ENCODE results near the gene CCL17.

Gene CCL17

DNA sequence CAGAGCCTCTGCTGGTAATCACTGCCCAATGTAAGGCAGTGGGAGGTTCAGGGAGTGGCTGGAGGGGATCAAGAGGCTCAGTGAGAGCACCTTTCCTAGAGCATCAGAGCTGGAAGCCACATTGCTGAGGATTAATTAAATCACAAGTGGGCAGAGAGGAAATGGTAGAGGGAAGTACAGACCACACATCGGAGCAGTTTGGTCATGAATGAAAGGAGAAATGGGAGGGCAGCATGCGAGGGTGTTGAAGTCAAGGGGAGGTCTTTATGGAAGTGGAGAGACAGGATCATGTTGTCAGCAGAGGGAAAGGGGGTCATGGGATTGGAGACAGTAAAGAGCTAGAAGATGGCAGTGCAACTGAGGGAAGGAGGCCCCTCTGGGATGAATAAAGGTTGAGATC, 2.3 kb downstream of the CCL17 start:
- Mint-ChIP-seq H3K27me3 (no peaks in the 10 kb centered on the region), H3K4me3 (no peak overlapping the region), H3K27ac (no peak overlapping the region), H3K36me3 (ENCODE audit: low read depth) (no peaks in the 10 kb centered on the region), H3K9me3 (no peaks in the 10 kb centered on the region), H3K4me1 (ENCODE audit: low read depth) (peaks cover 14% of the 10 kb centered on the region)

DNA sequence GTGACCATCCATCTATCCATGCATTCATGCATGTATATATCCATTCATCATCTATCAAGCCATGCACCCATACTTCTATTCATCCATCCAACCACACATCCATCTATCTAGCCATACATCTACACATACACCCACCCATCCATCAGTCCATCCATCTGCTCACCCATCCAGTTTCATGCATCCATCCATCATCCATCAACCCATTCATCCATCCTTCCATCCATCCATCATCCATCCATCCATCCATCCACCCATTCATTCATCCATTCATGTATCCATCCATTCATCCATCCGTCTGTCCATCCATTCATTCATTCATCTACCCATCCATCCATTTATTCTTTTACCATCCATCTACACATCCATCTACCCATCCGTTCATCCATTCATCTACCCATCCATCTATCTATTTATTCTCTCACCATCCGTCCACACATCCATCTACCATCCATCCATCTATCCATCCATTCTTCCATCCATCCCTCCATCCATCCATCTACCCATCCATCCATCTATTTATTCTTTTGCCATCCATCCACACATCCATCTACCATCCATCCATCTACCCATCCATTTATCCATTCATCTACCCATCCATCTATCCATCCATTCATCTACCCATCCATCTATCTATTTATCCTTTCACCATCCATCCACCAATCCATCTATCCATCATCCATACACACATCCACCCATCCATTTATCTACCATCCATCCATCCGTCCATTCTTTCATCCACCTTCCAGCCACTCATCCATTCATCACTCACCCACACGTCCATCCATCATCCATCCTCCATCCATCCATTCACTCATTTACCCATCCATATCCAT, 3.2 kb downstream of the CCL17 start:
- Mint-ChIP-seq H3K27me3 (no peaks in the 10 kb centered on the region), H3K4me1 (ENCODE audit: low read depth) (peaks cover 14% of the 10 kb centered on the region), H3K4me3 (no peak overlapping the region), H3K27ac (no peak overlapping the region), H3K9me3 (no peaks in the 10 kb centered on the region), H3K36me3 (ENCODE audit: low read depth) (no peaks in the 10 kb centered on the region)

DNA sequence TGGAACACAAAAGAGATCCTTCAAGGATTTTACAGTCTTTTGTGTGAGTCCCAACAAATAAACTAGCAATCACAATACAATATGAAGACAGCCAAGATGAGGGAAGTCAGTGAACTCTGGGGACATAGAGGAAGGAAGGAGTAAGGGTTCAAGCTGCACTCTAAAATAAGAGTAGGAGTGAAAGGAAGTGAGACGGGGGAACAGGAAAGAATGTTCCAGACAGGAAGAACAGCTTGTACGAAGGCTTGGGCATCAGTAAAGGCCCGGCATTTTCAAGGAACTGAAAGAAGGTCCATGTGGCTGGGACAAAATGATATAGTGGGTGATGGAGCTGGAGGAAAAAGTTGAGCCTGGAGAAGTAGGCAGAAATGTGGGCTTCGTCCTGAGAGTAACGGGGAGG, 4.5 kb downstream of the CCL17 start:
- Mint-ChIP-seq H3K4me1 (ENCODE audit: low read depth) (peaks cover 22% of the 10 kb centered on the region), H3K27me3 (no peaks in the 10 kb centered on the region), H3K36me3 (ENCODE audit: low read depth) (no peaks in the 10 kb centered on the region), H3K4me3 (no peak overlapping the region), H3K27ac (no peak overlapping the region), H3K9me3 (no peaks in the 10 kb centered on the region)

DNA sequence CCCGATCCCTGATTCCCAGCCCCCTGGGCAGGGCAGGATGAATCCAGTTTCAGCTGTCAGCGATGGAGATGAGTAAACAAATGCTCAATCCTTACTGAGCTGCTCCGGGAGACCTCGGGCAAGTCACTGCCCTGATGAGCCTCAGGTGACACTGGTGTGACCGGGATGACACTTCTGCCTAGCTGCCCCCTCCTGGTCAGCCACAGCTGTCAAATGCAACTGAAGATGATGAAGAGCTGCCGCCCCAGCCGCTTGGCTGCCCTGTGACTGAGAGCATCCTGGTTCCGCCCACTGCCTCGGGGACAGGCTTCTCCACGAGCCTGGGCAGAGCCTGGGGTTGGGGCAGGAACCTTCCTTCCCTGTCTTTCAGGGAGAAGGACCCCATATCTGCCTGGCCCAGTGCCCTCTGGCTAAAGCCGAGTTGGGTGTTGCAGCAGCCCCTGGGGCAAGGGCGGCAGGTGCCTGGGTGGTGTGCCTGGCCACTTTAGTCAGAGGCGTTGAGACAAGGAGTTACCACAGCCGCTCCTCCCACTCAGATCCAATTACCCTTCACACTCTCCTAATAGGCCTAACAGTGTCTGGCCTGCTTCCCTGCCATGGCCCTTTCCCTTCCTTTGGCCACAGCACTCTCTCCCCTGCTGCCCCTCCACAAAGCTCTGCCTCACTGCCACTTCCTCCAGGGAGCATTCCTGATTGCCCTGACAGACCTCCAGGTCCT, 5.5 kb downstream of the CCL17 start:
- Mint-ChIP-seq H3K4me3 (no peak overlapping the region), H3K4me1 (ENCODE audit: low read depth) (peaks cover 21% of the 10 kb centered on the region), H3K9me3 (no peaks in the 10 kb centered on the region), H3K27ac (peak overlapping the region; percentile 18), H3K36me3 (ENCODE audit: low read depth) (no peaks in the 10 kb centered on the region), H3K27me3 (no peaks in the 10 kb centered on the region)

DNA sequence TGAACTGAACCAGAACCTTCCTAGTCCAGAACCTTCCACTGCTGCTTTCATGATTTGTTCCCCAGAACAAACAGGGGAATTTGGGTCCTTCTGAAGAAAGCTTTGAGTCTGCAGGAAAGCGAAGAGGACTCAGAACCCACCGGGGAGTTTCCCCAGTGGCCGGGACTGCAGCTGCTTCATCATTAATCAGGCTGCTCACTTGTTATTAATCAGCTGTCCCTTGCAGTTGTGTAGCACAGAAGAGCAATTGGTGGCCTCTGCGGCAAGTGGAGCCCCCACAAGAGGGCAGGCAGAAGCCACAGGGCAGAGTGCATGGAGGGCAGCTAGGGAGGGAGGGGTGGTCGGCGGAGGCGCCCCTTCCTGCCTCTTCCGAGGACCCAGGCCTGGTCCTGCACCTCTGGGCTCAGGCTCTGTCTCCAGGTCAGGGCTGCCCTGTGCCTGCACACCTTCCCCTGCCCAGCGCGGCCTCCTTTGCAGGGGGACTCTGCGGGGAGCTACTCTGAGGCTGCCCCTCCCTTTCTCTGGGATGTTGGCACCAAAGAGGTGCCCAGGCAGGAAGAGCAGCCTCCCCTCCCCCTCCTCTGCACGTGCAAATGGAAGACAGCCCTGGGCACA, 6.9 kb downstream of the CCL17 start:
- Mint-ChIP-seq H3K36me3 (ENCODE audit: low read depth) (no peaks in the 10 kb centered on the region), H3K9me3 (no peaks in the 10 kb centered on the region), H3K27me3 (no peaks in the 10 kb centered on the region), H3K27ac (no peak overlapping the region), H3K4me1 (ENCODE audit: low read depth) (peaks cover 21% of the 10 kb centered on the region), H3K4me3 (no peak overlapping the region)

DNA sequence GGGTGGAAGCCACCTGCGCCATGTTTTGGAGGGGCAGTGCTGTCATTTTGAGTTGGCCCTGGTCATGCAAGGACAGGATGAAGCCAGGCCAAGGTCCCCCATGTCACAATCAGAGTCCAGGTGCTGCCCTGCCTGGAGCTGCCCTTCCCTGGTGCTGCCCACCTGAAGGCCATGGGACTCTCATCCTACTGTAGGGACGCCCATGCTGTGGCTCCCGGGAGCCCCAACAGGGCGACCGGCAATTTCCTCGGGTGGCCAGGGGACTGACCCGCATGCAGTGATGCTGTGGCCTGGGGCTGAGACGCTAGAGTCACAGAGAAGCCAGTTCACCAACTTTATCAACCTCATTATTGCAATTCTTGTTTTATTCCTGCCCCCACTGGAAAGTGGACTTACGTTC, 8.0 kb downstream of the CCL17 start:
- Mint-ChIP-seq H3K4me3 (no peak overlapping the region), H3K4me1 (ENCODE audit: low read depth) (peaks cover 30% of the 10 kb centered on the region), H3K36me3 (ENCODE audit: low read depth) (no peaks in the 10 kb centered on the region), H3K27me3 (no peaks in the 10 kb centered on the region), H3K9me3 (no peaks in the 10 kb centered on the region), H3K27ac (no peak overlapping the region)

DNA sequence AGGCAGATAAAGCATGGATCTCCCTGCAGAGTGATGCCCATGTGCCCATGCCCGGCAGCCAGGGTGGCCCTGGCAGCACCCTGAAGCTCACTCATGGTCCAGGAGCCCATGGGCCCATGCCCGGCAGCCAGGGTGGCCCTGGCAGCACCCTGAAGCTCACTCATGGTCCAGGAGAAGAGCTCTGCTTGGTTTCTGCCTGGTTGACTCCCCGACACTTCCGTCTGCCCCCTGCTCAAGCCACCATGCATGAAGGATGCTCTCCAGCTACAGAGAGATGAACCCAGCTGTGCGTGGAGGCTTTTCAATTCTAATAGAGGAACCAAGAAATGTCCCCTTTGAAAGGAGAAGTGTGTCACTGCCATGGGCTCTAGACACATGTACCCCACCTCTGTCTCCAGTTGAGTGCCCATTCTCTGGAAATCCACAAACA, 8.7 kb downstream of the CCL17 start:
- Mint-ChIP-seq H3K27ac (peak overlapping the region; percentile 17), H3K4me3 (no peak overlapping the region), H3K4me1 (ENCODE audit: low read depth) (peaks cover 30% of the 10 kb centered on the region), H3K27me3 (no peaks in the 10 kb centered on the region), H3K9me3 (no peaks in the 10 kb centered on the region), H3K36me3 (ENCODE audit: low read depth) (no peaks in the 10 kb centered on the region)

DNA sequence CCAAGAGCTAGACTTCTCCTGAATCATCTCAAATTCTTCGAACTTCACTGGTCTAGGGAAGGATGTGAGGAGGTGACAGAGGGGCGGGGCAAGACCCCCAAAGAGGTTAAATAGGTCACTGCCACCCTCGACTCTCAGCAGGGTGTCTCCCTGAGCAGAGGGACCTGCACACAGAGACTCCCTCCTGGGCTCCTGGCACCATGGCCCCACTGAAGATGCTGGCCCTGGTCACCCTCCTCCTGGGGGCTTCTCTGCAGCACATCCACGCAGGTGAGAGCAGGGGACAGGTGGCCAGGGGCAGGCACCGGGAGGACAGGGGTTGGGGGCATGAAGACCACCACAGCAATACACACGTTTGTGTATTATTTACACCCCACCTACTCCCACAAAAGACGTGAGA, 9.2 kb downstream of the CCL17 start:
- Mint-ChIP-seq H3K27ac (peak overlapping the region; percentile 4), H3K36me3 (ENCODE audit: low read depth) (no peaks in the 10 kb centered on the region), H3K9me3 (no peaks in the 10 kb centered on the region), H3K4me3 (no peak overlapping the region), H3K4me1 (ENCODE audit: low read depth) (peaks cover 33% of the 10 kb centered on the region), H3K27me3 (no peaks in the 10 kb centered on the region)

DNA sequence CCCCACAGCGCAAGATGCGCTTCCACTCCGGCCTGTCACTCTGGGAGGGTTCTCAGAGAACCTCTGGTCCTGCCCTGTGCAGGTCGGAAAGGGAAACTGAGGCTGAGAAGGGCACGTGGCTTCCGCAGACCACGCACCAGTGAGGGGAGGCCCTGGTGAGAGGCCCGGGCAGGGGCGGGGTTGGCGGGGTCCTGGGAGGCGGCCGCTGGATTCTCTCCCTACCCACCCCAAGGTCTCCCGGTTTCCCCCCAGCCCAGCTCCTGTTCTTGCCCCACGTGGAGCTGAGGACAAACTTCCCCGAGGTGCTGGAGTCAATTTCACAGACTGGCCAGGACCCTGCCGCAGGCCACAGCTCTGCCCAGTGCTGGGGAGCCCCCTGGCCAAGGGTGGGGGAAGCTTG, 11.5 kb downstream of the CCL17 start:
- no peak overlapping the region for H3K27ac Mint-ChIP-seq
- H3K27me3 Mint-ChIP-seq, result no peaks in the 10 kb centered on the region
- no peaks in the 10 kb centered on the region for H3K36me3 Mint-ChIP-seq (ENCODE audit: low read depth)
- H3K4me3 Mint-ChIP-seq, result peak overlapping the region; percentile 11
- H3K9me3 Mint-ChIP-seq, result no peaks in the 10 kb centered on the region
- H3K4me1 Mint-ChIP-seq (ENCODE audit: low read depth), result peaks cover 41% of the 10 kb centered on the region

DNA sequence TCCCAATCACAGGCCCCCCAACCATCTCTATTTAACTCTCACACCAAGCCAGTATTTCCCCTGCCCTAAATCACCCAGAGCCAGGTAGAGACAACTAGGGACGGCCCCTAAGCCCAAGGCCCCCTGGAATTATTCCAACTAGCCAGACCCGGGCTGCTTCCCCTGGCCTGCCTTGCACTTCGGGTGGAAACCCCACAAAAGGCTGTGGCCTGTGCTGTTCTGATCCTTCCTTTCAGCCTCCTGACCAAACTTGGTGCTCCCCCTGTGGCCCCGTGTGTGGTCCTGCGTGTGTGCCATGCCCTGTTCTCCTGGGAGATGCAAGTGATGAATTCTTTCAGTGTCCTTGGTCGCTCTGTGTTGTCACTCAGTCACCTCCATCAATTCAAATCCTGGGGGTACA, 14.9 kb downstream of the CCL17 start:
- H3K4me1 Mint-ChIP-seq (ENCODE audit: low read depth), result peaks cover 37% of the 10 kb centered on the region
- H3K27ac Mint-ChIP-seq, result no peak overlapping the region
- H3K36me3 Mint-ChIP-seq (ENCODE audit: low read depth), result no peaks in the 10 kb centered on the region
- no peaks in the 10 kb centered on the region for H3K27me3 Mint-ChIP-seq
- no peaks in the 10 kb centered on the region for H3K9me3 Mint-ChIP-seq
- no peak overlapping the region for H3K4me3 Mint-ChIP-seq

DNA sequence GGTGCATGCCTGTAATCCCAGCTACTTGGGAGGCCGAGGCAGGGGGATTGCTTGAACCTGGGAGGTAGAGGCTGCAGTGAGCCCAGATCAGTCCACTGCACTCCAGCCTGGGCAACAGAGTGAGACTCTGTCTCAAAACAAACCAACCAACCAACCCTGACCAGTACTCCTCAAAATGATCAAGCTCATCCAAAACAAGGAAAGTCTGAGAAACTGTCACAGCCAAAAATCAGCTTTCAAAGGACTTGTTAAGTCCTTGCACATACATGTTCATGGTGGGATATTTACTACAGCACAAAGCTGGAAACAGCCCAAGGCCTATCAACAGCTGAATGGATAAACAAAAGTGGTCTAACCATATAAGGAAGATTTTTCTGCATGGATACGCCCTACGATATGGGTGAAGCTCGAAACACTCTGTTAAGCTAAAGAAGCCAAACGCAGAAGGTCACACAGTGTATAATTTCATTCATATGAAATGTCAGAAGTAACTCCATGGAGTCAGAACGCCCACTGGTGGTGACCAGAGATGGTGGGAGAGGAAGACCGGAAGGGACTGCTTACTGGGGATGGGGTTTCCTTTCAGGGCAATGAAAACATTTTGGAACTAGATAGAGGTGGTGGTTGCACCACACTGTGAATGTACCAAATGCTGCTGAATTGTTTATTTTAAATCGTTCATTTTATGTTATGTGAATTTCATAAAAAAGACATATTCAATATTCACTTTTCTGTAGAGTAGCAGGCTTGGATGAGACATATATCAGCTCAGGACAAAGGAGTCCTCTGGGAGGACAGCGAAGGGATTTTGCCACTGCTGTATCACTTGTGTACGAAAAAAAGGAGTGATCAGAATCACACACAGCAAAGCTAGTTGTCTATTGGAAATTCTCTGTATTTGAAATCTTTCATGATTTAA, 17.7 kb downstream of the CCL17 start:
- peaks cover 7% of the 10 kb centered on the region for H3K36me3 Mint-ChIP-seq (ENCODE audit: low read depth)
- peaks cover 20% of the 10 kb centered on the region for H3K4me1 Mint-ChIP-seq (ENCODE audit: low read depth)
- no peak overlapping the region for H3K4me3 Mint-ChIP-seq
- H3K27me3 Mint-ChIP-seq, result no peaks in the 10 kb centered on the region
- H3K27ac Mint-ChIP-seq, result no peak overlapping the region
- H3K9me3 Mint-ChIP-seq, result no peaks in the 10 kb centered on the region

DNA sequence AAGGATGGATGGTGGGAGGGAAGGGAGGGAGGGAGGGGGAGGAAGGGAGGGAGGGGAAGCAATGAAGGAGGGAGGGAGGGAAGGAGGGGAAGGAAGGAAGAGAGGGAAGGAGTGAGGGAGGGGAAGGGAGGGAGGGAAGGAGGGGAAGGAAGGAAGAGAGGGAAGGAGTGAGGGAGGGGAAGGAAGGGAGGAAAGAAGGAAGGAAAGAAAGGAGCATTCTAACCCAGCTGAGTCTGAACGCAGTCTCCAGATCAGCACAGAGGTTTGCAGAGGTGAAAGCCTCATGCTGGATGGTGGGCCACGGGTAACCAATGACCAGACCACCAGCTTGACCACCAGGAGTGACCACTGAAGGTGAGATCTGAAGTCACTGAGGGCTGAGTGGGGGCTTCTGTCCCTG, 18.6 kb downstream of the CCL17 start:
- Mint-ChIP-seq H3K27me3 (no peaks in the 10 kb centered on the region), H3K4me1 (ENCODE audit: low read depth) (peaks cover 19% of the 10 kb centered on the region), H3K4me3 (no peak overlapping the region), H3K27ac (no peak overlapping the region), H3K9me3 (no peaks in the 10 kb centered on the region), H3K36me3 (ENCODE audit: low read depth) (peaks cover 14% of the 10 kb centered on the region)

DNA sequence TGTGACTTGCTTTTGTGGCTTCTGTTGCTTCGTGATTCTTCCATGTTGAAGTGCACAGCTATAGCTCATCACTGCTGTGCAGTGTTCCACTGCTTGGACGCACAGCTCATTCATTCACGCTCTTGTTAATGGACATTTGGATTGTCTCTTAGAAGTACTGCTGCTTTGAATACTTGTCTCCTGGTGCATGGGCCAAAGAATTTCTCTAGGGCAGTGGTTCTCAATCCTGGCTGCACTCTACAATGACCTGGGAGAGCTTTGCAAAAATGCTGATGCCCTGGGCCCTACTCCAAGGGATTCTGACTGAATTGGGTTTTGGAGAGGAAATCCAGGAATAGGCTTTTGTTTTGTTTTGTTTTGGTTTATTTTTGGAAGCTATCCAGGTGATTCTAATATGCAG, 20.0 kb downstream of the CCL17 start:
- H3K9me3 Mint-ChIP-seq, result no peaks in the 10 kb centered on the region
- H3K27me3 Mint-ChIP-seq, result no peaks in the 10 kb centered on the region
- H3K36me3 Mint-ChIP-seq (ENCODE audit: low read depth), result peaks cover 26% of the 10 kb centered on the region
- no peak overlapping the region for H3K4me3 Mint-ChIP-seq
- no peak overlapping the region for H3K27ac Mint-ChIP-seq
- peaks cover 8% of the 10 kb centered on the region for H3K4me1 Mint-ChIP-seq (ENCODE audit: low read depth)

DNA sequence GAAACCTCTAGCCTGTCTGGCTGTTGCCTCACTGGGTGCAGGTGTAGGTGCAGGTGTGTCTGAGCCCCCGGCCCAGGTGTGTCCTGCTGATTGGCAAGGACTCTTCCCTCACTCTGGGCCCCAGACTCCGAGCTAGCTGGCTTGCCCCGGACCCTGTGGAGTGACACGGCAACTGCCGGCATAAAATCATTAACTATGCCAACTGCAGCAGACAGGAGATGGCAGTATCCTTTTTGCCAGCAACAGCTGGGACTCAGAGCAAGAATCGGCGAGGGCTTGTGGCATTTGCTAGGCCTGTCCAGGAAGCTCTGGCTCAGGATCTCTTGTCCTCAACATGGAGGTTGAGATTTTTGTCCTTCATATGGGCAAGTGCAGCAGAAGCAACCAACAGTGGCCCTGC, 21.8 kb downstream of the CCL17 start:
- Mint-ChIP-seq H3K4me1 (ENCODE audit: low read depth) (peaks cover 6% of the 10 kb centered on the region), H3K27ac (no peak overlapping the region), H3K27me3 (no peaks in the 10 kb centered on the region), H3K9me3 (no peaks in the 10 kb centered on the region), H3K36me3 (ENCODE audit: low read depth) (peaks cover 43% of the 10 kb centered on the region), H3K4me3 (no peak overlapping the region)
